Mammary epithelial cell (primary cell): ENCODE data around the gene PAGE4.

ENCODE experiments used
- CTCF ChIP-seq, 2 donors: IDR thresholded peaks in 1 of 2; conservative IDR thresholded peaks in 1 of 2; 2 replicates each; pipeline ENCODE4 v1.5.1; 2011 to 2012; ENCODE audit warnings: inconsistent platforms in 2 of 2, low read length in 2 of 2, mild to moderate bottlenecking in 2 of 2, control low read depth in 1 of 2, low read depth in 1 of 2; ENCODE audit not compliant: insufficient read depth in 1 of 2; ENCODE audit errors: extremely low read depth in 1 of 2
- EZH2 ChIP-seq: IDR thresholded peaks from 2 replicates; pipeline ENCODE4 v1.6.1; 2012; ENCODE audit warnings: low read length, inconsistent platforms, borderline replicate concordance

DNA sequence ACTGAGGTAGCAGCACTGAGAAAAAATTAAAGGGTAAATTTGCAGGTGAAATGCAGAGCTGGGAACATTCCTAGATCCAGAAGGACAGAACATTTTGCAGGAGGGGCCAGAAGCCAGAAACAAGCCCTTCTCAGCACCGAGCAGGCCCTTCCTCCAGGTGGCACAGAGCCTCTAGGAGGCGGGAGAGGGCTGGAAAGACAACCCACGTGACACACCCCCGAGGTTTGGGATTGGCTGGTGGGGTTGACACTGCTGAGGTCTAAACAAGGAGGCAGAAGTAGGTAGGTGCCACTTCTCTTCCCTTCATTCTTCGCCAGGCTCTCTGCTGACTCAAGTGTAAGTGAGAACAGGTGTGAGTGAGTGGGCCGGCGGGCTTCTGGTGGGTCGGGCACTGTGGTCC lies at the start of gene PAGE4:
- TF ChIP-seq CTCF (conservative IDR thresholded peaks at IDR 0.05 in 1 of 2, IDR thresholded peaks at IDR 0.05 in 1 of 2; ENCODE audit: extremely low read depth in 1 of 2, insufficient read depth in 1 of 2, low read depth in 1 of 2, low read length in 2 of 2) = no peak
- TF ChIP-seq EZH2 = no peak
